Activated B cell treated with CpG ODN at 0.5 μM for 24 hours (primary cell): Measurements from ENCODE around the gene NOP56. TPM values are rescaled to one million over a fixed set of nuclear protein-coding genes. Genes with fewer than 3 reads are reported as not detected.

ENCODE experiments used
- ATAC-seq: fragments of 200-7000 bp; cut with Tn5 transposase; one replicate; pipeline ENCODE4 v1.10.0; 2021; ENCODE audit warnings: low read depth, mild to moderate bottlenecking, moderate library complexity
- CTCF ChIA-PET: fragments of 350-600 bp; sonication (Branson Sonifier 250); formaldehyde crosslinking; loops from one replicate; lab custom pipeline; 2021; ENCODE audit warnings: antibody characterized with exemption; lab: Charles Lee
- POLR2A ChIA-PET: fragments of 350-600 bp; sonication (Branson Sonifier 250); formaldehyde crosslinking; loops from one replicate; lab custom pipeline; 2021; ENCODE audit warnings: antibody characterized with exemption; lab: Charles Lee
- DNase-seq: peaks from one replicate; pipeline ENCODE4 v3.0.0; 2022
- H3K27ac Mint-ChIP-seq: one replicate; pipeline ENCODE4 v1.8.0; 2020; ENCODE audit warnings: mixed read lengths
- H3K27me3 Mint-ChIP-seq: one replicate; pipeline ENCODE4 v1.8.0; 2021; ENCODE audit warnings: mixed read lengths
- H3K36me3 Mint-ChIP-seq: one replicate; pipeline ENCODE4 v1.8.0; 2021; ENCODE audit warnings: low read depth, mixed read lengths
- H3K4me1 Mint-ChIP-seq: one replicate; pipeline ENCODE4 v1.8.0; 2021; ENCODE audit warnings: mixed read lengths
- H3K4me3 Mint-ChIP-seq: one replicate; pipeline ENCODE4 v1.8.0; 2020; ENCODE audit warnings: mild to moderate bottlenecking, mixed read lengths
- H3K9me3 Mint-ChIP-seq: one replicate; pipeline ENCODE4 v1.8.0; 2020; ENCODE audit warnings: mixed read lengths
- intact Hi-C: fragments of 100-400 bp; cut with micrococcal nuclease; formaldehyde crosslinking; loops from one replicate; pipeline ENCODE4 v1.15.1; 2024
- total RNA-seq: library from RNA; stranded (reverse); gene quantifications from 2 replicates; pipeline ENCODE4 v1.2.3, GENCODE V29; 2022
- TF ChIP-seq, protein P1 (sequence below): fragments of 200-600 bp; IDR thresholded peaks from one replicate; pipeline ENCODE4 v1.8.0; 2022; ENCODE audit warnings: antibody characterized with exemption, mild to moderate bottlenecking

NOP56 gene
- total RNA-seq, 1 donor from 2014 or later = 327 TPM

DNA sequence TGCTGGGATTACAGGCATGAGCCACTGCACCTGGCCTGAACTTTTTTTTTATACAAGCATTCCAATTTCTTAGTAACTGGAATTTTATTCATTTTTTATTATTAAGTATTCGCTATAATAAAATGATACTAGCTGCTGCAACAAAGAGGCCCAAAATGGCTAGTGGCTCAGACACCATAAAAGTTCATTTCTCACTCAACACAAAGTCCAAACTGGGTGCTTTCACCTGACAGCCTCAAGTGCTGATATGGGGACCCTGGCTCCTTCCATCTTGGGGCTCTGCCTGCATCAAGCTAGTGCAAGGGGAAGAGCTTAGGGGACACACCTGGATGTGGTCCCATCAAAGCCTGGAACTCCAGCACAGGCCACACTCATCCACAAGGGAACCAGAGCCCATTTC, 12.2 kb upstream of the NOP56 start:
- DNase-seq (no peak), ATAC-seq (no peak)
- H3K27me3 Mint-ChIP-seq = peaks cover 4% of the 10 kb centered on the region
- H3K4me1 Mint-ChIP-seq = no peaks in the 10 kb centered on the region
- H3K9me3 Mint-ChIP-seq = no peaks in the 10 kb centered on the region
- intact Hi-C loops = no loop called here
- ChIA-PET POLR2A (no interaction called here), CTCF (no interaction called here)
- H3K4me3 Mint-ChIP-seq = no peak overlapping the region
- no peak overlapping the region for H3K27ac Mint-ChIP-seq
- TF ChIP-seq, protein P1, sequence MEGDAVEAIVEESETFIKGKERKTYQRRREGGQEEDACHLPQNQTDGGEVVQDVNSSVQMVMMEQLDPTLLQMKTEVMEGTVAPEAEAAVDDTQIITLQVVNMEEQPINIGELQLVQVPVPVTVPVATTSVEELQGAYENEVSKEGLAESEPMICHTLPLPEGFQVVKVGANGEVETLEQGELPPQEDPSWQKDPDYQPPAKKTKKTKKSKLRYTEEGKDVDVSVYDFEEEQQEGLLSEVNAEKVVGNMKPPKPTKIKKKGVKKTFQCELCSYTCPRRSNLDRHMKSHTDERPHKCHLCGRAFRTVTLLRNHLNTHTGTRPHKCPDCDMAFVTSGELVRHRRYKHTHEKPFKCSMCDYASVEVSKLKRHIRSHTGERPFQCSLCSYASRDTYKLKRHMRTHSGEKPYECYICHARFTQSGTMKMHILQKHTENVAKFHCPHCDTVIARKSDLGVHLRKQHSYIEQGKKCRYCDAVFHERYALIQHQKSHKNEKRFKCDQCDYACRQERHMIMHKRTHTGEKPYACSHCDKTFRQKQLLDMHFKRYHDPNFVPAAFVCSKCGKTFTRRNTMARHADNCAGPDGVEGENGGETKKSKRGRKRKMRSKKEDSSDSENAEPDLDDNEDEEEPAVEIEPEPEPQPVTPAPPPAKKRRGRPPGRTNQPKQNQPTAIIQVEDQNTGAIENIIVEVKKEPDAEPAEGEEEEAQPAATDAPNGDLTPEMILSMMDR = no peak
- peaks cover 3% of the 10 kb centered on the region for H3K36me3 Mint-ChIP-seq

GRCh38 chr20:2640899-2641298, 11.5 kb upstream of the NOP56 start:
- H3K9me3 Mint-ChIP-seq = no peaks in the 10 kb centered on the region
- ChIA-PET CTCF (no interaction called here), POLR2A (interaction anchor here (1.2 kb wide), 1 partner anchor 11 kb away, joined by 4 read pairs; no protein-coding TSS in a partner anchor)
- DNase-seq (no peak), ATAC-seq (no peak)
- H3K36me3 Mint-ChIP-seq = peaks cover 3% of the 10 kb centered on the region
- H3K4me1 Mint-ChIP-seq = no peaks in the 10 kb centered on the region
- intact Hi-C loops = no loop called here
- H3K27me3 Mint-ChIP-seq = peaks cover under 1% of the 10 kb centered on the region
- TF ChIP-seq, protein P1 = no peak
- H3K27ac Mint-ChIP-seq = no peak overlapping the region
- H3K4me3 Mint-ChIP-seq = no peak overlapping the region

DNA sequence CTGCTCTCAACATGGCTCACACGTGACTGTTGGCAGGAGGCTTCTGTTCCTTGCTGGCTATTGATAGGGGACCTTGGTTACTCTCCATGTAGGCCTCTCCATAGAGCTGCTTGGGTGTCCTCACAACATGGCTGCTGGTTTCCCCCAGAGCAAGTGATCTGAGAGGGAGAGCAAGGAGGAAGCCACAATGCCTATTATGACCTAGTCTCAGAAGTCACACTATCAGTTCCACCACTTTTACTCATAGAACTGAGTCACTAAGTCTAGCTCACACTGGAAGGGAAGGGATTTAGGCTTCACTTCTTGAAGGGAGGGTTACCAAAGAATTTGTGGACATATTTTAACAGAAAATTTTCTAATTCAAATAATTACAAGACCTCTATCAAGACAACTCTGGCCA, 8.7 kb upstream of the NOP56 start:
- intact Hi-C loops = no loop called here
- POLR2A ChIA-PET = interaction anchor here (1.4 kb wide), 1 partner anchor 9 kb away, joined by 5 read pairs; the partner anchor contains the start of gene NOP56

DNA sequence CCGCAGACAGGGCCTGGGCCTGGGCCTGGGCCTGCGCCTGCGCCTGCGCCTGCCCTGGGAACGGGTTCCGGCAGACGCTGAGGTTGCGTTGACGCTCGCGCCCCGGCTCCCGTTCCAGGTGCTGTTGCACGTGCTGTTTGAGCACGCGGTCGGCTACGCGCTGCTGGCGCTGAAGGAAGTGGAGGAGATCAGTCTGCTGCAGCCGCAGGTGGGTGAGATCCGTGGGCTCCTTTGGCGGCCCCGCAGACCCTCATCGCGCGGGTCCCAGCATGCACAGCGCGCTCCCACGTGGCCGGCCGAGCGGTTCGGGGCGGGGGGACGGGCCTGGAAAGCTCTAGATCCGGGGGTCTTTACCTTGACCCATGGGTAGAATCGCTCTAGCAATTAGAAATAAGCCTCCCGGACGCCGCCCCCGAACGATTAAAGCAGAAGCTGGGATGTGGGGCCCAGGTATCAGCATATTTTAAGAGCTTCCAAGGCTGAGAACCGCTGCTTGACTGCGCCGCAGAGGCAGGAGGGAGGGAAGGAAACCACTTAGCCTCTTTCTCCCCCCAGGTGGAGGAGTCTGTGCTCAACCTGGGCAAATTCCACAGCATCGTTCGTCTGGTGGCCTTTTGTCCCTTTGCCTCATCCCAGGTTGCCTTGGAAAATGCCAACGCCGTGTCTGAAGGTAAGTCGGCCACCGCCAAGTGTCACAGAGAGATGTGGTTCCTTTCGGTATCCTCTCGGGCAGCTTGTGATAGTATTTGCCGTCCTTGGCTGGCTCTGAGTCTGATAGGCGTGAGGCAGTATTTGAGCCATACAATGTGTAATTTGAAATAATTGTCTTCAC, 508 bp downstream of the NOP56 start:
- Mint-ChIP-seq H3K36me3 (peaks cover 49% of the 10 kb centered on the region), H3K9me3 (no peaks in the 10 kb centered on the region), H3K4me3 (peak overlapping the region; percentile 90), H3K27me3 (no peaks in the 10 kb centered on the region), H3K27ac (peak overlapping the region; percentile 93), H3K4me1 (peaks cover 19% of the 10 kb centered on the region)
- TF ChIP-seq, protein P1 = no peak
- DNase-seq (no peak), ATAC-seq (peak; percentile 47)
- ChIA-PET CTCF (interaction anchor here (1.4 to 3.1 kb wide), 2 partner anchors 11 to 129 kb away, joined by 4 to 14 read pairs; partner anchors contain the start of gene IDH3B), POLR2A (interaction anchor here (0.9 to 6.4 kb wide), 21 partner anchors 7 to 1186 kb away, joined by 3 to 162 read pairs (median 4); partner anchors contain the start of genes ADISSP, AP5S1, IDH3B and NSFL1C)
- intact Hi-C loops = loop anchor here (1.0 to 10.0 kb wide), 9 partner anchors 11 to 1536 kb away; partner anchors contain the start of genes EBF4, IDH3B, MRPS26 and NSFL1C

More for the DNA sequence above, 8.7 kb upstream of the NOP56 start:
- H3K27ac Mint-ChIP-seq = no peak overlapping the region
- no peak for ATAC-seq
- H3K36me3 Mint-ChIP-seq = peaks cover 3% of the 10 kb centered on the region
- H3K4me3 Mint-ChIP-seq = no peak overlapping the region
- H3K4me1 Mint-ChIP-seq = no peaks in the 10 kb centered on the region
- TF ChIP-seq, protein P1 = no peak
- DNase-seq = no peak
- H3K27me3 Mint-ChIP-seq = no peaks in the 10 kb centered on the region
- no peaks in the 10 kb centered on the region for H3K9me3 Mint-ChIP-seq
- CTCF ChIA-PET = interaction anchor here (1.1 kb wide), 1 partner anchor 122 kb away, joined by 3 read pairs; no protein-coding TSS in a partner anchor
